ENCODE data around the gene PHRF1. TPM values are rescaled to one million over a fixed set of nuclear protein-coding genes. Genes with fewer than 3 reads are reported as not detected.

Gene PHRF1
- total RNA-seq, 2 donors from 2014 or later: 20.8 to 55.2 TPM

DNA sequence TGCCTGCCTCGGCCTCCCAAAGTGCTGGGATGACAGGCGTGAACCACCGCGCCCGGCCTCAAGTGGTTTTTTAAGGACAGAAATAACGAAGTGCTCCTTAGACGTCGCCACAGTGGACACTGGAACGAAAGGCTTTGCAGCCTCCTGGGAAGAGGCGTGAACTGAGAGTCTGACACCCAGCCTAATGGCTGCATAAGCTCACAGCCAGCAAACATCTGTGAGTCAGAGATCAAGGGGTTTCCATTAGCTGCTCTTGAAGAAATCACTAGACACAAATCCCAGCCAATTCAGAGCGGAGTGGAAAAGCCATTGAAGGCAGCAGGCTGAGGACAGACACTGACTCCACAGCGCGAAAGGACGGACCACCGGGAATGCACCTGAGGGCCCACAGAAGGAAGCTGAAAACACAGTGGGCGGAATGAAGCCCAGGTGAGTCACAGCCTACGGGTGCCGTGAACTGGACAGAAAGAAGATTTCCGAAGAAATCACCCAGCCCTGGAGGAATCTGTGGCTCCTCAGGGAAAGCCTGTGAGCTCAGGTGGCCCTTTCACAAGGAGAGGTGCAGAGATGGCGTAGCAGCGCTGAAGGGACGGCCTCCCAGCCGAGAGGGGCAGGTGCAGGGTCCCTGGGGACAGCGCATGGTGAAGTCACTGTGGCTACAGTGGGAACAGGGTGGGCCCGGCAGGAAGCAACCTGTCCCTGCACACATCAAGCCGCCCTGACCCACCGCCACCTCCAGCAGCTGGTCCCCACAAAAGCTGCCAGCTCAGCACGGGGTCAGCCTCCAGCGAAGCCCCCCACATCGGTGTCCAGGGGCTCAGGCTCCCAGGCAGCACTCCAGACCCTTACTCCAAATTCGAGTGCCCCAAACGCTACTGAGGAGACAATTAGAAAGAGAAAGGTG lies 27.3 kb upstream of the PHRF1 start:
- no peak for DNase-seq (ENCODE audit: low spot score)
- Histone ChIP-seq H3K4me1 (replicated peaks) (no peaks in the 10 kb centered on the region), H3K27ac (no peak overlapping the region), H3K27me3 (replicated peaks; ENCODE audit: insufficient read depth) (no peaks in the 10 kb centered on the region), H3K9me3 (no peaks in the 10 kb centered on the region), H3K36me3 (no peaks in the 10 kb centered on the region), H3K4me3 (no peak overlapping the region)
- TF ChIP-seq, protein P1, sequence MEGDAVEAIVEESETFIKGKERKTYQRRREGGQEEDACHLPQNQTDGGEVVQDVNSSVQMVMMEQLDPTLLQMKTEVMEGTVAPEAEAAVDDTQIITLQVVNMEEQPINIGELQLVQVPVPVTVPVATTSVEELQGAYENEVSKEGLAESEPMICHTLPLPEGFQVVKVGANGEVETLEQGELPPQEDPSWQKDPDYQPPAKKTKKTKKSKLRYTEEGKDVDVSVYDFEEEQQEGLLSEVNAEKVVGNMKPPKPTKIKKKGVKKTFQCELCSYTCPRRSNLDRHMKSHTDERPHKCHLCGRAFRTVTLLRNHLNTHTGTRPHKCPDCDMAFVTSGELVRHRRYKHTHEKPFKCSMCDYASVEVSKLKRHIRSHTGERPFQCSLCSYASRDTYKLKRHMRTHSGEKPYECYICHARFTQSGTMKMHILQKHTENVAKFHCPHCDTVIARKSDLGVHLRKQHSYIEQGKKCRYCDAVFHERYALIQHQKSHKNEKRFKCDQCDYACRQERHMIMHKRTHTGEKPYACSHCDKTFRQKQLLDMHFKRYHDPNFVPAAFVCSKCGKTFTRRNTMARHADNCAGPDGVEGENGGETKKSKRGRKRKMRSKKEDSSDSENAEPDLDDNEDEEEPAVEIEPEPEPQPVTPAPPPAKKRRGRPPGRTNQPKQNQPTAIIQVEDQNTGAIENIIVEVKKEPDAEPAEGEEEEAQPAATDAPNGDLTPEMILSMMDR (IDR thresholded peaks at IDR 0.05): no peak
- TF ChIP-seq POLR2A (IDR thresholded peaks at IDR 0.05) (no peak), POLR2AphosphoS5 (IDR thresholded peaks at IDR 0.05) (no peak)
- WGBS: 84% methylated on average over 30 of the region's 32 CpGs
- intact Hi-C loops (cut with DNase I): no loop called here

DNA sequence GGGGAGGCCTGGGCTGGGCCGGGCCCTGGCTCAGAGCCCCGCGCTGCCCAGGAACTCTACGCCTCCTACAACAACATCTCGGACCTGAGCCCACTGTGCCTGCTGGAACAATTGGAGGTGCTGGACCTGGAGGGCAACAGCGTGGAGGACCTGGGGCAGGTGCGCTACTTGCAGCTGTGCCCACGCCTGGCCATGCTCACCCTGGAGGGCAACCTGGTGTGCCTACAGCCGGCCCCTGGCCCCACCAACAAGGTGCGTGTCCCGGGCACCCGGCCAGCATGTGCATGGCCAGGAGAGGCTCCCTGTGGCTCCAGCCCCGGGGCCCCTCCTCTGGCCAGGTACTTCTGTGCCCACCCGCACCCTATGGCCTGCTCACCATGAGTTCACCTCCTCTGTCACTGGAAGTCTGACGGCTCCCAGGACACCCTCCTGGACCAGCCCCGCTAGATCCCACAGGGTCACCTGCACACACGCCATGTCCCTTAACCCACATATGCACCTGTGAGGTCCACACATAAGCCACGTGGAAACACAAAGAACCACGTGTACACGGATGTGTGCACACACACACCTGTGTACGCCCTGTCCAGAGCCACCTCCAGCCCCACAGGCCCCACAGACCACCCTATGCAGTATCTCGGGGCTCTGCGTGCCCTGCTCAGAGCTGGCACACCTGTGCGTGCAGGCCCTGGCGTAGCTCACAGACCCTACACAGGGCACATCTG lies 26.1 kb upstream of the PHRF1 start:
- Histone ChIP-seq H3K4me1 (replicated peaks) (peaks cover 8% of the 10 kb centered on the region), H3K27ac (no peak overlapping the region), H3K4me3 (no peak overlapping the region), H3K27me3 (replicated peaks; ENCODE audit: insufficient read depth) (no peaks in the 10 kb centered on the region), H3K9me3 (no peaks in the 10 kb centered on the region), H3K36me3 (no peaks in the 10 kb centered on the region)
- 93% methylated on average over 25 of the region's 25 CpGs for WGBS
- TF ChIP-seq, protein P1 (IDR thresholded peaks at IDR 0.05): no peak
- TF ChIP-seq POLR2A (IDR thresholded peaks at IDR 0.05) (no peak), POLR2AphosphoS5 (IDR thresholded peaks at IDR 0.05) (no peak)
- intact Hi-C loops (cut with DNase I): no loop called here
- no peak for DNase-seq (ENCODE audit: low spot score)

DNA sequence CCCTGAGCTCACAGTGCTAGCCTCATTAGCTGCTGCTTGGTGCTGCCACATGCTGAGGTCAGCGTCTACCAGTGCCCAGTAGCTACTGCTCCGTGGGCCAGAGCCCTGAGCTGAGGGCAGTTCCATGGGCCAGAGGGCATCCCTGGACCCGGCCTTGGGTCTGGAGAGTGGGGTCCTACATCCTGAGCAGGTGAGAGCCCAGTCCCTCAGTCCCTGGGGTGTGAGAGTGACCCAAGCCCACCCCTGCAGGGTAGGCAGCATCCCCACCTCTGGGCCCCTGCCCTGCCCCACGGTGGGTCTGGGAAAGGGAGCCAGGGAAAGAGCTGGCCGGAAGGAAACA lies 25.6 kb upstream of the PHRF1 start:
- H3K36me3 ChIP-seq: no peaks in the 10 kb centered on the region
- no peaks in the 10 kb centered on the region for H3K27me3 ChIP-seq (replicated peaks; ENCODE audit: insufficient read depth)
- no peak overlapping the region for H3K4me3 ChIP-seq
- WGBS: 84% methylated on average over 5 of the region's 5 CpGs
- no peaks in the 10 kb centered on the region for H3K9me3 ChIP-seq
- intact Hi-C loops (cut with DNase I): no loop called here
- no peak for TF ChIP-seq POLR2AphosphoS5 (IDR thresholded peaks at IDR 0.05)
- TF ChIP-seq, protein P1 (IDR thresholded peaks at IDR 0.05): no peak
- no peak for TF ChIP-seq POLR2A (IDR thresholded peaks at IDR 0.05)
- DNase-seq (ENCODE audit: low spot score): no peak
- H3K27ac ChIP-seq: no peak overlapping the region
- peaks cover 12% of the 10 kb centered on the region for H3K4me1 ChIP-seq (replicated peaks)

DNA sequence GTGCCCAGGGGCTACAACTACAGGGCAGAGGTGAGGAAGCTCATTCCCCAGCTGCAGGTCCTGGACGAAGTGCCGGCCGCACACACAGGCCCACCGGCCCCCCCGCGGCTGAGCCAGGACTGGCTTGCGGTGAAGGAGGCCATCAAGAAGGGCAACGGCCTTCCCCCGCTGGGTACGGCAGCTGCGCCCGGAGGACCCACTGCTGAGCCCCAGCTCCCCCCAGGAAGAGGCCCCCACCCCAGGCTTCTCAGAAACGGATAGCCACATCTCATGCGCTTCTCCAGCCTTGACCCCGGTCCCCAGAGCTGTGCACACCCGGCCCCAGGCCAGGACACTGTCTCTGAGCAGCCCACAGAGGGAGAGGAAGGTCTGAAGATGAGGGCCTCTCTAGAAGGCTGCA lies 25.1 kb upstream of the PHRF1 start:
- peaks cover 12% of the 10 kb centered on the region for H3K4me1 ChIP-seq (replicated peaks)
- 85% methylated on average over 15 of the region's 16 CpGs for WGBS
- DNase-seq (ENCODE audit: low spot score): no peak
- intact Hi-C loops (cut with DNase I): no loop called here
- TF ChIP-seq POLR2A (IDR thresholded peaks at IDR 0.05): no peak
- TF ChIP-seq, protein P1 (IDR thresholded peaks at IDR 0.05): no peak
- TF ChIP-seq POLR2AphosphoS5 (IDR thresholded peaks at IDR 0.05): no peak
- H3K4me3 ChIP-seq: no peak overlapping the region
- H3K9me3 ChIP-seq: no peaks in the 10 kb centered on the region
- H3K36me3 ChIP-seq: no peaks in the 10 kb centered on the region
- no peak overlapping the region for H3K27ac ChIP-seq
- no peaks in the 10 kb centered on the region for H3K27me3 ChIP-seq (replicated peaks; ENCODE audit: insufficient read depth)

Data from prostate gland (tissue), 2 donors.